Inferior parietal cortex (tissue), 1 donor: ENCODE measurements around the gene P3H4.

ENCODE experiments used
- DNase-seq: peaks from one replicate; pipeline ENCODE4 v3.0.0-alpha.2; 2016; ENCODE audit errors: extremely low spot score

P3H4 gene

DNA sequence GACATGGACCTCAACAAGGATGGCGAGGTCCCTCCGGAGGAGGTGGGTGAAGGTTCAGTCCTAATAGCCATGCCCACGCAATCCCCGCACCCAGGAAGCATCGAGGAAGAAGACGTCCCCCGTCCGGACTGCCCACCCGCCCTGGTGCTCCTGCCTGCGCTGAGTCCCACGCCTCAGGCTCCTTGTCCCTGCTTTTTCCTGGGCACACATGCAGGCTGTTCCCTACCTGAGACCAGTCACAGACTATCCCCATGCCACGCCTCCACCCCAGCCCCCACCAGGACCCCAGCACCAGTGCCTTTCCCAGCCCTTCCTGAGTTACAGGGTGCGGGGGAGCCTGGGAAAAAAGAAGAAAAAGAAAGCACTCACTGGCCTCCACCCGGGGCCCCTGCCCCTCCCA is 10.0 kb upstream of the P3H4 start:
- DNase-seq = no peak

DNA sequence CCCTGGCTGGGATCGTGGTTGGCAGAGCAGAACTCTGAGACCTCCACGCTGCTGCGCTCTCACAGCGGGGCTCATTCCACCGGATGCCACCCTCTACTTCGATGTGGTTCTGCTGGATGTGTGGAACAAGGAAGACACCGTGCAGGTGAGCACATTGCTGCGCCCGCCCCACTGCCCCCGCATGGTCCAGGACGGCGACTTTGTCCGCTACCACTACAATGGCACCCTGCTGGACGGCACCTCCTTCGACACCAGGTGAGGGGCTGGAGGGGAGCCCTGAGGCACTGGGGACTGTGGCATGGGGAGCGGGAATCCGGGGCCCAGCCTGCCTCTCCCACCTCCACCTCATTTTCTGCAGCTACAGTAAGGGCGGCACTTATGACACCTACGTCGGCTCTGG is 6.3 kb upstream of the P3H4 start:
- DNase-seq = no peak

GRCh38 chr17:41816637-41817320 is 5.0 kb upstream of the P3H4 start:
- no peak for DNase-seq

- no peak for DNase-seq
Observed at GRCh38 chr17:41814195-41814594, 2.4 kb upstream of the P3H4 start.

DNA sequence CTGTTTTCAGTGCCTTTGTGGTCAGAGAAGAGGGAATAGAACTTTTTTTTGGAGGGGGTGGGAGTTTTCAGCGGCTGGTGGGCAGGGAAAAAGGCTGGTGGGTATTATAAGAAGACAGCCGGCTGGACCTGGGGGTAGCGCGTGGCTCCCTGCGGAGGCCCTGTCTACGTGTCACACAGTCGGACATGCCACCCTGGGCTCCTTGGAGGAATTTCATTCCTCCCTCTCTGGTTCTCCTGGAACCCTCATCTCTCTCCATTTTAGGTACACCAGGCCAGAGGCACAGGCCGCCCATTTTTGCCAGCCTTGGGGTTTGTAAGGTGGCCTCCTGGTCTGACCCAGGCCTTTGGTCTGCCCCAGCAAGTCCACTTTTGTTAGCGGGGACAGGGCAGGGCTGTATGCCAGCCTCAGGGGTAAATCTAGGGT is 2.0 kb upstream of the P3H4 start:
- DNase-seq = no peak

GRCh38 chr17:41813152-41813680 is 1.5 kb upstream of the P3H4 start:
- no peak for DNase-seq

DNA sequence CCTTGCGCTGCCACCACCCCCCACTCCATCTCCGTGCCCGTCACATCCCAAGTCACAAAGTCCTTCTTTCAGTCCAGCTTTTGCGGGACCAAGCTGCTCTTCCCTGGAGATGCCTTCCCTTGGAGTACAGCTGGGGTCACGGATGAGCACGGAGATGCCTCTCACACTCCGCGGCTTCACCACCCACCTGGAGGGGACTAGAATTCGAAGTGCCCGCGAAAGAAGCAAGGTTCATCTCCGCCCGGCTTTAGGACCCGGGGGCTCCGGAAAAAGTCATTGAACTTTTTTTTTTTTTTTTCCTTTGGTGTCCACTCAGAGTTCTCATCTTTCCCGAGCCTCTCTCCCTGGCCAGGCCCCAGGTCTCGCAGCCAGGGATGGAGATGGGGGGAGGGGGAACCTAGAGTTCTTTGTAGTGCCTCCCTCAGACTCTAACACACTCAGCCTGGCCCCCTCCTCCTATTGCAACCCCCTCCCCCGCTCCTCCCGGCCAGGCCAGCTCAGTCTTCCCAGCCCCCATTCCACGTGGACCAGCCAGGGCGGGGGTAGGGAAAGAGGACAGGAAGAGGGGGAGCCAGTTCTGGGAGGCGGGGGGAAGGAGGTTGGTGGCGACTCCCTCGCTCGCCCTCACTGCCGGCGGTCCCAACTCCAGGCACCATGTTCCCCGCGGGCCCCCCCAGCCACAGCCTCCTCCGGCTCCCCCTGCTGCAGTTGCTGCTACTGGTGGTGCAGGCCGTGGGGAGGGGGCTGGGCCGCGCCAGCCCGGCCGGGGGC is 817 bp upstream of the P3H4 start, which contains the start of gene FKBP10:
TSS of gene FKBP10 (plus strand) at position 624 of the 771 bp plus-strand sequence. CDS start at position 655, 31 bp downstream.
- DNase-seq = peak; percentile 31

DNA sequence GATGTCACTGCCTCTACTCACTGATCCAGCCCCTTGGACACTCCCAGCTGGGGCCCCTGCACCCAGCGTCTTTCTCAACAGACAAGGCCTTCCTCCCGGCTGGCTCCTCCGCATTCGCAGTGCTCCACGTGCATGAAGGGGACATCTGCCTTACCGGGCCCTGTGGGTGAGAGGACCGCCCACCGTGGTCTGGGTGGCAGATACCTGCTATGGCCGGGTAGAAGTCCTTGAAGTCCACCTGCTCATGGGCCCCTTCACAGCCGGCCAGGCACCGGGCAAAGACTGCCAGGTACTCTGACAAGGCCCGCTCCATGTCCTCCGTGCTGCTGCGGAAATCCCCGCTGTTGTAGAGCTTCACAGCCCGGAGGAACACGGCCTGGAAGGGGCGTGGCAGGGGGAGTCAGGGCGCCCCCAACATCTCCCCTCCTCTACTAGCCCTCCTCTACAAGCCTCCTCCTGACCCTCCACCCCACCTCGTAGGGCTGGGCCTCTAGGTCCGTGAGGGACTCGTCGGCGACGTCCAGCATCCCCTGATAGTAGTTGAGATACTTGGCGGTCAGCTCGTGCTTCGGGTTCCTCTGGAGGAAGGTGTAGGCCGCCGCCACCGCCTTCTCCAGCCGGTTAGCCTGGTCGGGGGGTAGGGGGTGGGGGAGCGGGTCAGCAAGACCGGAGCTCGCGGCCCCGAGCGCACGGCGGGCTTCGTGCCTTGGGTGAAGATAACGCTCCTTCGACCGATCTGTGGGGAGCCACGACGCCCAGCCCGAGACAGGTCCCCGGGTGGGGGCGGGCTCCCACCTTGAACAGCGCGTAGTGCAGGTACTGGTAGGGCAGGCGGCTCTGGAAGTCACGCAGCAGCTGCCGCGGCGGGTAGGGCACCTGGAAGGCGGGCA is 845 bp downstream of the P3H4 start:
- DNase-seq = no peak

DNA sequence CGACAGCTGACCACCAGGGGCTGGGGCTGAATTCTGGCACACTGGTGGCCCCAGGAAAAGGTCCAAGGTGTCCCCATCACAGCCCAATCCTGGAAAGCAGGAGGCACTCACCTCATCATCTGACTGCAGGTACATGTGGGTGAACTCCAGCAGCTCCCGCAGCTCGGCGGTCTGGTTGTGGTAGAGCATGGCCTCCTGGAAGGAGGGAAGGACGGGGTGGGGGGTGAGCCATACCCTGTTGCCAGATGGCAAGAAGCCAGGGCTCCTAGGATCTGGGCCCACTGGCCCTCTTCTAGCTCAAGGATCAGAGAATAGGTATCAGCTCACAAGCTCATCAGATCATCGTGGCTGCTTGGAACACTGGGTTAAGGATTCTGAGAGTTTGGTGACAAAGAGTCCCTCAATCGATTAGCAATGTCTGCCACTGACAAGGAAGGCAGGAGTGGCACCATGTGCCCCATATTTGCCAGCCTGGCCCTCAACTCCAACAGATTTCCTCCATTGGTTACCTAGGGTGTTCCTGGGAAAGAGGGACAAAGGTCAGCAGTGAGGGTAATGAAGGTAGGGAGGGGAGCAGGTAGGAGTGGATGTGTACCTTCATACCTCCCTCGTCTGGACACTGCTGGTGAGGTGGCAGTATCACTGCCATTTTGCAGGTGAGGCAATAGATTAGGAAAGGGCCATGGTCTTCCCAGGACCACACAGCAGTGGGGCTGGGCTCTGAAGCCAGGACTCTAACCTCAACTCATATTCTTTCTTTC is 4.9 kb downstream of the P3H4 start:
- no peak for DNase-seq

- DNase-seq = no peak
Observed at GRCh38 chr17:41803049-41804020, 8.4 kb downstream of the P3H4 start.

DNA sequence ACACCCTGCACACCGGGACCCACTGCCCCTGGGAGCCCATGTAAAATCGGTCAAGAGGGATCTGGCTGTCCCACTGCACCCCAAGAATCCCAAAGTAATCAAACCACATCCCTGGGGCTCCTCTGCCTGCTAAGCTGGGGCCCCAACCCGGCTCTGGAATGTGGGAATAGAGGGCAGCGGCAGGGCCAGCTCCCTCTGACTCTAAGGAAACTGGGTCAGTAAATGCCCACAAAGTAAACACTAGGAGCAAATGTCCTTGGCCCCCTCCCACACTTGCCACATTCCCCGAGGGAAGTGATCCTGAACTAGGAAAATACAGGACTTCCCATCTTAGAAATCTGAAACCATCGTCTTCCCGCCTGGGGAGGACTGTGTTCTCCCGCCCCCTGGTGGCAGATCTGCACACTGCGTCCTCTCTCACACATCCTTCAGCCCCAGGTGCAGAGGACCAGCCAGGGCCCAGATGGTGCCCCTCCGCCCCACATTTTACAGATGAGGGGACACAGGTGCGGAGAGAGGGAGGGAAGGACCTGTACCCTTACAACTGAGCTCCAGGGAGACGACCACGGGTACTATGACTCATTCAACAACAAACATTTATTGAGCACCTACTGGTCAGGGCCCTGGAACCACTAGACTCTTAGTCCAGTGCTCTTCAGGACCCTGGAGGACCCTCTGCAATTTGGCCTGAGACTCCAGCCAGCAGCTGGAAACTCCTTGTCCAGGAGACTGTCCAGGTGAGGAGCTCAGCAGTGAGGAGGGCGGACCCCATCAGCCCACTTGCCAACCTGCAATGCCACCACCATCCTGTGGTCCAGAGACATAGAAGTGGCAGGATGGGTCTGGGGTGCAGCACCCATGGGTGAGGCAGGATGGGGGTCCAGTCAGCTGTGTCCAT is 10.1 kb downstream of the P3H4 start:
- DNase-seq = peak; percentile 87

- DNase-seq = no peak
Observed at GRCh38 chr17:41800601-41801373, 11.0 kb downstream of the P3H4 start.

DNA sequence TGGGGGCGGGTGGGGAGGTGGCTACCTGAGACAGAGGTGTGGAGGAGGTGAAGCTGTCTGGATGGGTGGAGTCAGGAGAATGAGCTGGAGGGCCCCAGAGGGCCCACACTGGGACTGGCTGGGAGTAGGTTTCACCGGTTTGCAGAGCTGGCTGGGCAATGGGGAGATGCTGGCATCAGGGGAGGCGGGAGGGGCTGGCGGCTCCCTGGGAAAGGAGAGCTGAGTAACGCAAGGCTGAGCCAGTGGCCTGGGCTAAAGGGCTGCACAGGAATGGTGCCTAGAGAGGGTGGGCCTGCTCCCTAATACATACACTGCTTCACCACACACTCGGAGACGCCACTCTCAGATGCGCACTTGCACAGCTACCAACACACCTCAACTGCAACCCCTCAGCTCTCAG is 12.4 kb downstream of the P3H4 start:
- no peak for DNase-seq

- DNase-seq = no peak
Observed at GRCh38 chr17:41797377-41797776, 14.4 kb downstream of the P3H4 start.

- no peak for DNase-seq
Observed at GRCh38 chr17:41796121-41796895, 15.4 kb downstream of the P3H4 start.

DNA sequence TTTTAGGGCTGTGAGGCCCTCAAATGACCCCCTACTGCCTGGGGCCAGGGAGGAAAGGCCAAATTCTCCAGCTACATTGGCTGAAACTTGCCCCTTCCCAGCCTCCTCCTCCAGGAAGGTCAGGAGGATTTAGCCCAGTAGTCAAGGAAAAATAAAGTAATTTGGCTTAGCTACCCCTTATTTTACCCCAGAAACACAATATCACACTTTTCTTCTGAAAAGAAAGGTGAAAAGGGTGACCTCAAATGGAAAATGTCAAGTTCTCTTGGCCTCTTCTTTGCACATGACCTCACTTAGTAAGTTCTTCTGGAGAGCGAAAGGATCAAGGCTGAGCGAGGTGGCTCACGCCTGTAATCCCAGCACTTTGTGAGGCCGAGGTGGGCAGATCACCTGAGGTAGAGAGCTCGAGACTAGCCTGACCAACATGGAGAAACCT is 17.2 kb downstream of the P3H4 start:
- DNase-seq = no peak

DNA sequence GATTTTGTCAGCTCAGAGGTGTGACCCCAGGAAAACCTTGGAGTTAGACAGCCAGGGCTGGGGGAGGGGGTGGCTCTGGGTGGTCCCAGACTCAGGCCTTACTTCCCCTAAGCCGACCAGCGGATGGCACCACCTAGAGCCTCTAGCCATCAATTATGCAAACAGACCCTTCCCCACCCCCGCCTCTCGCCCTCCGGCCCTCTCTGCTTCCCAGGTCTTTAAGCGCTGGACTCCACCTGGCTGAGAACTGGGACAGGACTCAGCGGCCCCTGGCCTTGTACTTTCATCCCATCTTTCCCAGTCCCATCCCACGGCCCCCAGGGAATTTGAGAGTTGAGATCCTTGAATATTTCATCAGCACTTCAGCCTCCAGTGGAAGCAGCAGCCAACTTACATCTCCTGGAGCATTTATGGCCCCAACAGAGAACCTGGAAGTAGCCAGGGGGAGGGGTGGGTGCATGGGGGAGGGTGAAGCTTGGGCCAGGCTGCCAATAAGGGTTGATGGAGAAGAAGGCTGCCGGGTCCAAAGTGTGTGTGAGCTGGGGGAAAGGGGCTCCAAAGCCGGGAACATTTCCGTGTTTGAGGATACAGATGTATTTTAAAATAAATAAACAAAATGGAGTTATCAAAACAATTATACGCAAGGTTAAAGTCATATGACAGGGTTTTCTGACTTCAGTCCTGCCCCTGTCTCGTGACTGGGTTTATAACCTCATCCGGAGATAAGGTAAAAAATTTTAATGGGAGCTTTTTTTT is 17.8 kb downstream of the P3H4 start:
- no peak for DNase-seq
